Measurements from ENCODE around the gene LYPD6B. TPM values are rescaled to one million over a fixed set of nuclear protein-coding genes. Genes with fewer than 3 reads are reported as not detected.

LYPD6B gene
- total and polyA plus RNA-seq, 2 donors (not counting 3 experiments of a cell fraction or from before 2014, with no cell fraction given): not detected

GRCh38 chr2:149057401-149057800 is 18.9 kb downstream of the LYPD6B start:
- DNase-seq (ENCODE audit: low read depth, low spot score) (no peak), FAIRE-seq (no peak)
- Histone ChIP-seq H3K9ac (replicated peaks; ENCODE audit: extremely low read depth, insufficient read depth, low read length) (no peak overlapping the region), H3K4me2 (ENCODE audit: insufficient read depth, low read length) (no peak overlapping the region), H3K9me3 (replicated peaks; ENCODE audit: control insufficient read depth, insufficient read depth, low read length) (no peaks in the 10 kb centered on the region), H3K4me3 (replicated peaks in 1 of 3; ENCODE audit: insufficient read depth in 1 of 3, low read depth in 1 of 3, low read length in 3 of 3) (no peak overlapping the region), H4K20me1 (replicated peaks; ENCODE audit: control insufficient read depth, extremely low read depth, insufficient read depth, low read length) (no peaks in the 10 kb centered on the region), H2AFZ (ENCODE audit: low read depth, low read length) (no peak overlapping the region), H3K9me1 (replicated peaks; ENCODE audit: control insufficient read depth, extremely low read depth, insufficient read depth, low read length) (no peaks in the 10 kb centered on the region), H3K79me2 (ENCODE audit: control insufficient read depth, insufficient read depth, low read length) (no peaks in the 10 kb centered on the region), H3K4me1 (ENCODE audit: control insufficient read depth, extremely low read depth, insufficient read depth, low read length) (no peaks in the 10 kb centered on the region), H3K36me3 (ENCODE audit: control insufficient read depth in 2 of 2, extremely low read depth in 1 of 2, insufficient read depth in 2 of 2, low read length in 2 of 2) (no peaks in the 10 kb centered on the region), H3K27me3 (ENCODE audit: control insufficient read depth in 2 of 2, insufficient read depth in 2 of 2, low read length in 2 of 2) (peaks cover 0 to 3% of the 10 kb centered on the region in 2 experiments), H3K27ac (ENCODE audit: insufficient read depth, low read depth, low read length) (no peak overlapping the region)
- CTCF ChIA-PET: no interaction called here
- intact Hi-C loops (cut with micrococcal nuclease): no loop called here
- no TSS peak for BruUV-seq (replicated peaks)
- dilution Hi-C loops (cut with MboI; ENCODE audit: extremely low pct_ligation_motif_present, low sequenced_read_pairs): no loop called here
- POLR2A ChIA-PET: no interaction called here
- TF ChIP-seq POLR2AphosphoS5 (IDR thresholded peaks at IDR 0.05; ENCODE audit: insufficient read depth, low read depth, low read length) (no peak), JUN (IDR thresholded peaks at IDR 0.05; ENCODE audit: borderline replicate concordance, insufficient read depth, insufficient read length, low read depth) (no peak), MAX (IDR thresholded peaks at IDR 0.05; ENCODE audit: insufficient read depth, insufficient read length) (no peak), POLR2A (IDR thresholded peaks at IDR 0.05; ENCODE audit: low read depth, low read length) (no peak), EZH2 (IDR thresholded peaks at IDR 0.05; ENCODE audit: borderline replicate concordance, low read depth, low read length, severe bottlenecking) (no peak), FOS (IDR thresholded peaks at IDR 0.05; ENCODE audit: borderline replicate concordance, insufficient read depth, low read length) (no peak), CTCF (IDR thresholded peaks at IDR 0.05; ENCODE audit: extremely low read depth in 1 of 2, insufficient read depth in 1 of 2, low read depth in 1 of 2, low read length in 2 of 2) (no peak)

All from endothelial cell of umbilical vein (primary cell).